HG02884 (cell line): Measurements from ENCODE around the gene TUBAL3.
A peak's percentile ranks its signal among the peaks of the same experiment; 100 is the strongest.

Source experiments
- ATAC-seq: cut with Tn5 transposase; IDR thresholded peaks from one replicate; pipeline ENCODE4 v1.9.1; 2021; ENCODE audit warnings: mild to moderate bottlenecking, moderate library complexity; ENCODE audit not compliant: unreplicated experiment

Gene TUBAL3

DNA sequence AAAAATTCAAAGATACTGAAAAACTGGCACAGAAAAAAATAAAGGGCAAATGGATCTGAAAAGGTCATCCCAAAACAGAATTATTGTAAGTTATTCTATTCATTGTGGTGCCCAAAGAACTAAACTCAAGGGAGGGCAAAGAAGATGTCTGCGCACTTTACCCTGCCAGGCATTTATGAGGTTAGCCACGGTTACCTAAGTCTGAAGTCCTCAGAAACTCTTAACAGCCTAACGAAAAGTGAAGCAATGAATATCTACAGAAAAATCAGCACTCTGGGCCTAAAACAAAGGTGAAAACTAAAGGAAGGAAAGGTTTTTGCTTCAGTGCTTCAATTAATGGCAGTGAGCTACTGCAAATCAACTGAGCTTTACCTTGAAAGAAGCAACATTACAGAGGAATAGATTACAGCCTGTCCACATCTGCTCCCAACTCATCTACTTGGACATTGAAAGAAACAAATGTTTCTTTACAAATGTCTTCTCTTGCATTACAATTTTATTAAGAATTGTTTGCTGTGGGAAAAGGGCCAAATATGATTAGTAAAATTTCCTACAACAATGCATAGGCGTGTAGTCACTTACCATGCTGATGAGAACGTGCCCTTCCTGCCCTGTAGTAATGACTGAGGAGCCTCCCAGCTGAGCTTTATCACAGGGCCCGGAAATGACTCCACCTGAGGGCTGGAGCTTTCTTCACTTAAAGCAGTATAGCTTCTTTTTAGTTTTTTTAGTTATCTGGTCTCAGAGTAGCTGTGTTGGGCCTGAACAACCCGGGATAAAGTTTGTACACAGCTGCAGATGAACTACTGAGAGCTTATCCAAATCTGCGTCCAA, at the start of gene TUBAL3:
TSS of gene TUBAL3 (minus strand) at position 621 of the 834 bp plus-strand sequence. CDS start at position 585, 36 bp downstream.
- ATAC-seq: no peak

DNA sequence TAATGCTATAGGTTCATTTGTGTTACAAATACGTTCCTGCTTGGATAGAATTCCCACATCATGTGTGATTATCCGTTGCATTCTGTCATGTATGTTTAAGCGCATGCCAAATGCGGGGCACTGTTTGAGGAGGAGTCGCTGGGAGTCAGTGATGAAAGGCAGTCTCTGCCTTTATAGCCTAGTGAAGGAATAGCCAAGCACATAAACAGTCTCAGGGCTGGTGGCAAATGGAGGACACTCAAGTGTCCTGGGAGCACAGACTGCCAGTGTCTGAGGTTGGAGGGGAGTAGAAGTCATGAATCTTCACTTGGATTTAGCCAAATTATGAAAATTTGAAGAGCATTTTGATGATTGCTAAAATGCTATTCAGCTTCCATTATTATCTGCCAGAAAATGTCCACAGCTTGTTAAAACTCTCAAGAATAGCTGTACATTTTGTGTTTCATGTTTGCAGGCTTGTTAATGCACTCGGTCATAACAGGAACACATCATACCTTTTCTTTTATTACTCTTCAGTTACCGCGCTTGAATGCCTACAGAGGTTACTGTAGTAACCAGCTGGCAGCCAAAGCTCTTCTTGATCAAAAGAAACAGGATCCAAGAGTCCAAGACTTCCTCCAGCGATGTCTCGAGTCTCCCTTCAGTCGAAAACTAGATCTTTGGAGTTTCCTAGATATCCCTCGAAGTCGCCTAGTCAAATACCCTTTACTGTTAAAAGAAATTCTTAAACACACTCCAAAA, 49.3 kb upstream of the TUBAL3 start:
- no peak for ATAC-seq

DNA sequence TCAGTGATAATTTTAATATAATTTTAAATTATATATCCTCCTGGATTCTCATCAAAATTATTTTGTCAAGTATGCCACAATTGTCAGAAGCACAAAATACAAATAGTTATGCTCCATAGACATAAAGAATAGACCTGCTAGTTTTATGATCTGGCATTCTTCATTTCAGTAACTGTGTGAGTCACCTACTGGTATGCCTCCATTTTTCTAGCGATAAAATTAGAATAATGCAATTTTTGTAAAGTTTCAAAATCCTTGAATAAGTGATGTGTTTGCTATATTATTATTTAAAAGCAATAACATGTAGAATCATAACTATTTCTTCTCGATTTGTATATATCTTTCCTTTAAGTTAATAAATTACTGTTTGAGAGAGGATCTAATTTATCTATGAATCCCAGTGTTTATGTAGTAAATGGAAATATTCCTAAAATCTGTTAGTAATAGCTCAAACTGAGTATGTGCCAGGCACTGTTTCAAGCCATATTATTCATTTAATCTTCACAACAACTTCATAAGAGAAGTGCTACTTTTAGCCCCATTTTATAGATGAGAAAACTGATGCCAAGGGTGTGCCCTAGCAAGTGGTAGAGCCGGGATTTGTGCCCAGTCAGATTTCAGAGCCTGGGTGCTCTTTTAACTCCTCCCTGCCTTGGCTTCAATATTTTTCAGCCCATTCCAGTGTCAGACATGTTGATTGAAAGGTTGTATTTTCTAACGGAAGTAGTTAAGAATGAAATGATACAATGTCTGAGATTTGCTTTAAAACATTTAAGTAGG, 46.2 kb upstream of the TUBAL3 start:
- no peak for ATAC-seq

DNA sequence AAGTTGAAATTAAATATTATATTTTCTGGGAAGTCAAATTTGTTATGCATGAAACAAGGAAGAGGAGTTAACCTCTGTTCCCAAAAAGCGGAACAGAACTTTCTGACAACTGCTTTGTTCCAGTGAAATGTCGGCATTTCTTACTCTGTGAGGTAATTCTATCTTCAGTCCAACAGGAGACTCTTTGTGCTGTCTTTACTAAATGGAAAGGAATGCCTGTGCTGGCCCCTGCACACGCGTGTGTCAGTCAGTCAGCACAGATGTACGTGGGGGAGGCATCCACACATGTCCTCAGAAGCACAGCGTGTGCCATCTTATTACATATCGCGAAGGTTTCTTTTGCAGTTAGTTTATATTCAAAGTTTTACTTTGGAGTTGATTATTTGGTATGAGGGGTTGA, 45.2 kb upstream of the TUBAL3 start:
- no peak for ATAC-seq

DNA sequence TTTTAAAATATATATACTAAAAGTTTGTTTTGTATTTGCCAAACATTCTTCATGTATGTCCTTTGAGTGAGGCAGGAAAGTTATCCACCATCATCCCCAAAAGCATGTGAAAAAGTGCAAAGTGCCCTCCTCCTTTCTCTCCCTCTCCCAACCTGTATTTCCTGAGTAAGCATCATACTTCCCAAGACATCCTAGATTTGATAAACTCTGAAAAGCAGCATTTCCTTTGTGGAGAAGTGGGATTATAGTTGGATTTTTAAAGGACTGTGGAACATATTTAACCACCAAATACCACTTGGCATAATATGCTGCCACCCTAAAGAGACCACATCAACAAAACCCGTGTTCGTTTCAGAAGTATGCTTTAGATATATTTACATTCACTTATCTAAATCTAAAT, 44.6 kb upstream of the TUBAL3 start:
- no peak for ATAC-seq

DNA sequence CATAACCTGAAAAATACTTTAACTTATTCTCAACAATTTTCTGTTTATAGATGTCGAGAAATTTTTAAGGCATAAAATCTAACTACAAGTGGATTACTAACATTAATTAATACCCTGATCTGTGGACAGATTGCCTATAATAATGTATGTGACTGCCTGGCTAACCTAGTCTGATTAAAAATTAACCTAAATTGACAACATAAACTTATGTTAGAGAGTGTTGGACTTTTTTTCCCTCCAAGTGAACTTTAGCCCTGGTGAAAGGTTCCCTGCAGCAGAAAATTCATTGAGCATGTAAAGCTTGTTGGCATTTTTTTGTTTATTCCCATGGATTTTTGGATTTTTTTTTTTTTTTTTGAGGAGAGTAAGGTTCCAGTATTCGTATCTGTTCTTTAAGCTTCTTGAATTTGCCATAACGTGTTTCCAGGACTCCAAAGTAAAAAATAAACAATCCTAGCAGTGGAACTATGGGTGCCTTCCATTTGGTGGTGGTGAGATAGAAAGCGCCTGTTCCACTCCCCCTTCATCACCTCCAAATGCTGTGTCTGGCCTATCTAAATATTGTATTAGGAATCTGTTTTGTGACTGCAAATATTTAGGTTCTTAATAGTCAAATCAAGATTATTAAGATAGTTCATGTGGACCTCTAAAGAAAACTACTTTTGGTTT, 43.8 kb upstream of the TUBAL3 start:
- ATAC-seq: no peak

DNA sequence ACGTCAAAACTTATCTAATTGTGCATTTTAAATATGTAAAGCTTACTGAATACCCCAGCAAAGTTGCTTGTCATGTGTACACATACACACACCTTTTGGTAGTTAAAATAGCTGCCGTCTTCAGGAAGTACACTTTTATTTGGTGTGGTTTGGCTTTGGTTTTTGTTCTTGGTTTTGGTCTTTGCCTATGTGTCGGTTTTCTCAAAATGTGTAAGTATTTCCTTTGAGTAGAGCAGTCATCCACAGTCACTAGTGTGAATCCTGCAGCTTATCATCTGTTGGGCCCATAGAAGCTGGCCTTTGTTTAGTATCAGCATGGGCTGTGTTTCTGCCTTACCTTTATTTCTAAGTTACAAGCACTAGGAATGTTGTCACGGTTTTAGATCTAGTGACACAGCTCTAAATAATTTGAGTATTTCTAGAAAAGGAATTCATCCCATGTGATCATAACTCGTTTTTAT, 43.0 kb upstream of the TUBAL3 start:
- peak; percentile 52 for ATAC-seq

DNA sequence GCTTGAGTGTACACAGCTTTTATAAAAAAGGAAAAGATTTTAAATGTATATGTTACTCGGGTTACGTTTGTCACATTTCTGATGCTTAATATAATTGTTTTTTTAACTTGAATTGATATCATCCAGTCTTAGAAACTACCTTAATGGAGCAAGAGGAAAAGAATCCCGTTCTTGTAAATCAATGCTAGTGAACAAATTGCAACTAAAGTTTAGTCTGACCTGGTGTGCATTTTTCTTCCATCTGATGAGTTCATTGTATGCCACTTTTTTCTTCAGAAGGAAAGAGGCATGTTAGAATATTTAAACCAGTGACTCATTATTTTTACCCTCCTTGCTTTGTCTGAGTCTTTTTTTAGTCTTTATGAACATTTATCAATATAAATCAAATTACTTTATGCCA, 42.4 kb upstream of the TUBAL3 start:
- ATAC-seq: no peak

DNA sequence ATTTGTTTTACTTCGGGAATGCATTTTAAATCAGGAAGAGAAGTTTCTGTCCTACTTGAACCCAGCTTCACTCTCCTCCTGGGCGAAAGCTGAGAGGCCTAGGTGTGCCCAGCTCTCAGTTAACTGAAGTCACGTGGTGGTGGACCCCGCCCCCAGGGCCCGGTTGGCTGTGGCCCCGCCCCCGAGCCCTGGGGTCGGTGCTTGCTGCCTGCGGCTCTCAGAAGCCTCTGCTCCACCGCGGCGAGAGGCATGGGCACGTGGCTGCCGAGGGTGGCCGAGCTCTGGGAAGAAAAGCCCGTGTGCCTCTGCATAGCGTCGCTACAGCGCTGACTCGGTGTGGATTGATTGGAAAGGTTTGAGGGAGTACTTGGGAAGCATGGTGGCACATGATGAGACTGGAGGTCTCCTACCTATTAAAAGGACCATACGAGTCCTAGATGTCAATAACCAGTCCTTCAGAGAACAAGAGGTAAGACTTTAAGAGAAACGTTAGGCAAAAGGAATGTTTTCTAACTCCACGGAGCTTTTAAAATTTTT, 41.8 kb upstream of the TUBAL3 start:
- peak; percentile 23 for ATAC-seq

DNA sequence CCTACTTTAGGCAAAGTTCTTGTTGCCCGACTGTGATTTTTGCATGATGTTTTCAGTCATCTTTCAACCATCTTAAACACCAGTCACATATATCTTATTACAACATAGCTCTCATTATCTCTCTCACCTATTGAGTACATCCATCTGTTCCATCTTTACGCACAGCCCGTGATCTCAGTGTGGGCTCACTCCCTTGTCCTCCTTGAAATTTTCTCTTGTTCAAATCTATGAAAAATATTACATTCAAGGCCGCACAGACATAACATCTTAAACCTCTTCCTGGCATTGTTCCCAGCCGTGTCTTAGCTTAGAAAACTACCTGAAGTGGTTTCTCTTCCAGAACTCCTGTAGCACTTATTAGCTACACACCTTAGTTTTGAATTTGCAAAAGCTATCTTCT, 40.4 kb upstream of the TUBAL3 start:
- no peak for ATAC-seq

DNA sequence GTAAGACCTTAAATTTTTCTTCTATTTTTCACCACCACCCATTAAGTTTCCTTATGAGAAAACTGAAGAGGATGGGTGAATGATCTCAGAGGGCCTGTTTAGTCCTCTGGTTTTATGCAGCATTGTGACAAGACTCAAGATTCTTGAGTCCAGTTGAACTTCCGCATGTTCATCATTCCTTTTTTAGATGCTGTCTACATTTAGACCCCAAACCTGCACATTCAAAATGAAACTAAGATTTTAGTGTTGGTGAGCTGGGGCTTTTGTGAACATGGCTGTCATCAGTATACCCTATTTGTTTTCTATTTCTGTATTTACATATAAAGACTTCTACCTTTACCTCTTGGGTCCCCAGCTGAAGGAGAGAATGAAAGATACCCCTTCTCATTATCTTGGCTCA, 38.8 kb upstream of the TUBAL3 start:
- peak; percentile 71 for ATAC-seq

DNA sequence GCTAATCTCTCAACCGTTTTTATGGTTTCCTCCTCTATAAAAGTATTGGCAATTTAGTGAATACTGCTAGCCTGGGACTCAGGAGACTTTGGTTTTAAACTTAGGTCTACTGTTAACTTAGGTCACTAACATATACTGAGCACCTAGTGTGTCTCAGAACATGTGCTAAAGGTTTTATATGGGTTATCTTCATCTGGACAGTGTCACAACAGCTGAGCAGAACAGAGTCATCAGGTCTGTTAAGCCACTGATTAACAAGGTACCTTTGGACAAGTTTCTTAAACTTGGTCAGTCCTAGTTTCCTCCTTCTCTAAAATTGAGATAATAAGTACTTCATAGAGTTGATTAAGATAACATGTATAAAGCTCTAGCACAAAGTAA, 38.4 kb upstream of the TUBAL3 start:
- peak; percentile 24 for ATAC-seq

DNA sequence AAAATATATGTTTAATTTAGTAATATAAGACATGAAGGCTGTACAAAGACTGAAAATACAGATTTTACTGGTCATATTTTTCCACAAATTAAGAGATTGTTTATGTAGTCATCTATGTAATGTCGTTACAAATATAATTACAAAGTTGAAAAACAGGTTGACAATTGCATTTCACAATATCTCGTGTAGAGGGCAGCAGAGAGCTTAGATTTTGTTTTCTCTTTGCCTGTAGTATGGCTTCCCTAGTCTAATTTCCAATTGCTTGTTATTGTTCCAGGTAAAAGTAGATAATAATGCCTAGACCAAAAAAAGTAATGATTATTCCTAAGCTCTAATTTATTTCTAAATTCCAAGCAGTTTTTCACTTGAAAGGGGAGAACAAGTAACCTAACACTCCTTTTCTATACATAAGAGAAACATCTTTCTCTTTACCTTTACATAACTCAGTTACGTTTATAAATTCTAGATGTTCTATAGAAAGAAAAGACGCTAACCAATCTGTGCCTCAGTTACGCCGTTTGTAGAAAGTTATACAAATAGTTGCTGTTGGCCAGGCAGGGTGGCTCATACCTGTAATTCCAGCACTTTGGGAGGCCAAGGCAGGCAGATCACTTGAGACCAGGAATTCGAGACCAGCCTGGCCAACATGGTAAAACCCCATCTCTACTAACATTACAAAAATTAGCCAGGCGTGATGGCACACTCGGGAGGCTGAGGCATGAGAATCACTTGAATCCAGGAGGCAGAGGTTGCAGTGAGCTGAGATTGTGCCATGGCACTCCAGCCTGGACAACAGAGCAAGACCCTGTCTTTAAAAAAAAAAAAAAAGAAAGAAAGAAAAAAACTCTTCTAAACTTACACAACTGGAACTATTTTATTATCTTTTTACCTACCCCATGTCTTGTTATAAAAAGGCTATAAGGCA, 37.7 kb upstream of the TUBAL3 start:
- ATAC-seq: no peak

DNA sequence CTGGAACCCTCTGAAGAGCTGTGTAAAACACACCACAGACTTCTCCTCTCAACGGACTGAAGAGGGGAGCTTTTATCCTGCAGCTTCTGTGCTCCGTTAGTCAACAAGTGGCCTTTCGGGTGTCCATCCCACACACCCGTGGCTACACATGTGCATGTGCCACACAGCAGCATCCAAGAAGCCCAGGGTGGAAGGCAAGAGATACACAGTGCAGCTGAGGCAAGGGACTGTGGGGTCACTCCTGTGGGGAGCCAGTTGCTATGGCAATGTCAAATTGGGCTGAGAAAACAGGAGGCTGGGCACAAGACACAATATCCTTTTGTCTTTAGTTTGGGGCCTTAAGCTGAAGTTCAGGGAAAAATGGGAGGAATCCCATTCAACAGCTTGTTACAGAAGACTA, 36.5 kb upstream of the TUBAL3 start:
- no peak for ATAC-seq

DNA sequence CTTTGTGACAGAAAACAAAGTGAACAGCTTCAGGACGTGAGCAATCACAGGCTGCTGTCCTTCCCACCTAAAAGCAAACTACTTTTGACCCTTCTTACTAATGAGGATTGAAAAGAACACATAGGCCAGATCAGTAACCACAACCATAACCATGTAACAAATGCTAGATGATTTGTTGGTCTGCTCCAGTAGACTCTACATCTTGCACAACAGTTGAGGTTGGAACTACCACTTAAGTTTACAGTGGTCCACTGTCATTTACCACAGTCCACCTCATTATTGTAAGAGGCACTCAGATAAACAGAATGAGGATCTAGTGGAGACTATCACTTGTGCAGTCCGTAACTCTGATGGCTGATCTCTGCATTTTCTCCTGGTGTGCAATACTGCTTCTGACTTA, 35.6 kb upstream of the TUBAL3 start:
- no peak for ATAC-seq

DNA sequence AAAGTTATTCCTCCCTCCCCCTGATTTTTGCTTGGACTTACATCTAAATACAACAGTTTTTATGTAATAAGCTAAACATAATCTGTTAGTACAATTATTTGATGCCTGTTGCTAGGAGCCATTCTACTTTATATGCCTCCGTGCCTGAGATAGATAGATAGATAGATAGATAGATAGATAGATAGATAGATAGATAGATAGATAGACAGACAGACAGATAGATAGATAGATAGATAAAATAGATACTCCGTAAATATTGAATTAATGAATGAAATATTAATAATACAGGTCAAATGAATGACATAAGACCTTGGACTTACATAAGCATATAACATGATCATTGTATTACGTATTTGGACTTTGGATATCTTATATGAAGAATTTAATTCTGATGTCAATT, 30.7 kb upstream of the TUBAL3 start:
- ATAC-seq: no peak

DNA sequence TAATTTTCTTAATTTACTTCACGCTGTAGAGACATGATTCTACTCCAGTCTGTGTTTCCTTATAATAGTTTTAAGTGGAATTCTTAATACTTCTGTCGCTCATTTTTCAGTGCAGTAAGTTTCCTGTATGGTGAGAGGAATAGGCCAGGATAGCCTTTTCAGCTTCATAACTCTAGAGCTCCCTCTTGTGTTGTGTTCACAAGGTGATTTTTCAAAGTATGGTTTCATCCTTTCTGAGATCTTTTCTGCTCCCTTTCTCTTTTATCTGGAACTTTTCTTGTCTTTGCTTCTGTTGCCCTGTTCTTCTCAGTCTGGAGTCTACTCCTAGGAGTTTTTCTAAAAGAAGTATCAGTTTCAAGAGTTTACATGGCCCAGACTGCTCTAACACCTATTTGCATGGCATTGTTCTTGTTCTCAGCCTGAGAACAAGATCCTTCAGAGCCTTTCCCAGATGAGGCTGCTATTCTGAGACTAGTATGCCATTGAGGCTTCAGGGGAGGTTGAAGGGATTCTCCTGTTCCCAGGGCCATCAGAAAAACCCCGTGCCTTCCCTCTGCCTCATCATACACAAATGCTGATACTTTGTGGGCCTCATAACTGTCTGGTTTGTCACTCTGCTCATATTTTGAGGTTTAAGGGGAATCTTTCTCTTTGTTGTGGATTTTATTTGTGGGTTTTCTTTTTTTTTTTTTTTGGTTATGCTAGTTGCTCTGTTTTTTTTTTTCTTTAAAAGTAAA, 29.6 kb upstream of the TUBAL3 start:
- peak; percentile 65 for ATAC-seq

DNA sequence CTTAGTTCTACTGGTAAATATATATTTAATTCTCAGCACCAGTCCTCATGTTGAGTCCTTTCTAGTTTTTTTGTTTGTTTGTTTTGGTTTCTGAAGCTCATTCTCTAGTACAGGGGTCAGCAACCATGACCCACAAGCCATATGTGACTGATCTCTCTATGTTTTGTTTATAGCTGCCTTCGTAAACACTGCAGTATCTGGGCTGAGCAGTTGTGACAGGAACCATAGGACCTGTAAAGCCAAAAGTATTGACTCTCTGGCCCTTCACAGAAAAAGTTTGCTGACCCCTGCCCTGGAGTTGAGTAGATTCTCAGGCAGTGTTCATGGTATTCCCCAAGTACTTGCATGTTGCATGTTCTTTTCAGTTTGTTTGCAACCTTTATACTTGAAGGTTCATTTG, 28.6 kb upstream of the TUBAL3 start:
- no peak for ATAC-seq

DNA sequence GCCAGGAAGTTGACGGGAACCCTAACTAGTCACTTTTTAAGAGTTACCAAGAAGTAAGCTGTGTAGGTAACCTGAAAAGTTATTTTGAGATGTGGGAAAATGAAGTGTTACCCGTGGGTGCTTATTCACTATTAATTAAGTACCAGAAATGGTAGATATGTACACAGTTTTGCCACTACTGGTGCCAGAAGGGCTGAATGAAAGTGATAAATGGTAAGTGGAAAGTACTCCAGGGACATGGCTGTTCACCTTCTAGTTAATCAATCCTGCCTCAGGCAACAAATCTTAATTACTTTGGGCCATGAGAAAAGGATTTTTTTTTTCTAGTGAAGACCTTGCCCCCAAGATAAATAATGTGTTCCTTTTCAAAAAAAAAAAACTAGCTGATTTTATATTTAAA, 23.5 kb upstream of the TUBAL3 start:
- no peak for ATAC-seq
